HG02642 (cell line): ENCODE results near the gene ITPRIPL1.

Experiments used
- ATAC-seq: cut with Tn5 transposase; IDR thresholded peaks from one replicate; pipeline ENCODE4 v1.9.1; 2021; ENCODE audit warnings: mild to moderate bottlenecking; ENCODE audit not compliant: unreplicated experiment, poor library complexity

The ITPRIPL1 gene

DNA sequence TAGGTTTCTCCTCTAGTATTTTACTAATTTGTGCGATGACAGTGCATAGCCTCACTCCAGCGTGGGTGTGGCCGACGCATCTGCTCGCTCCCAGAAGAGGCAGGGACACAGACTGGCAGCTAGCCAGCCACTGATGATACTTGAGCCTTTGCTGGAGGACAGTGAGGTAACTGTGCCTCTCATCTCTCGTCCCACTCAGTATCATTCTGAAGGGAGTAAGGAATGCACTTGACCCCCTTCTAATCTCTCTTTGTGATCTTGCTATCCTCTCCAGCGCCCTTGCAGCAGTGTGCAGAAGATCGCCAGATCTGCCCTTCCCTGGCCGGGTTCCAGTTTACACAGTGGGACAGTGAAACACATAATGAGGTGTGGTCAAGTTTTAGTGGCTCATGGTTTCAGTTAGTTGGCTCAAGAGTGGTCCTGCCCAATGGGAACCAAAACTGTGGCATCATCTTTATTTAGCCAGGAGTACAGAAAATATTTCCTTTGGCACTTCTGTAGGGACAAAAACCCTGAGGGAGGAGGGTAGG is 28.0 kb downstream of the ITPRIPL1 start:
- ATAC-seq: no peak

- ATAC-seq: no peak
These were observed 28.5 kb downstream of the ITPRIPL1 start for GRCh38 chr2:96353606-96354101.

GRCh38 chr2:96354492-96354891 is 29.4 kb downstream of the ITPRIPL1 start:
- no peak for ATAC-seq

- ATAC-seq: no peak
These were observed 31.8 kb downstream of the ITPRIPL1 start for GRCh38 chr2:96356889-96357288.

DNA sequence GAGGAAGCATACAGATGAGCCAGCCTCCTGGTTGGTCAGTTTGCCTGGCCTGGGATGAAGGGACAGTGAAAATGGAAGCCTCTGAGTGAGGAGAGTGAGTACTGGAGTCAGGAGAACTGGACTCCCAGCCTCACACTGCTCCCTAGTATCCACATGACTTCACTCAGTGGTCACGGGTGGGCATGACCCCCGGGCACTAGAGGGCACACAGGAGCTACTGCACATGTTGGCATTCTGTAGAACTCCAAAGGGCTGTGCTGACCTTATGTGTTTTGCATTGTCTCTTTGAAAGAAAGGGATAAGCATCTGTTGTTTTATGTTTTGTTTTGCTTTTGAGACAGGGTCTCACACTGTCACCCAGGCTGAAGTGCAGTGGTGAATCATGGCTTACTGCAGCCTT is 34.2 kb downstream of the ITPRIPL1 start:
- ATAC-seq: no peak

GRCh38 chr2:96359866-96360265 is 34.7 kb downstream of the ITPRIPL1 start:
- no peak for ATAC-seq

DNA sequence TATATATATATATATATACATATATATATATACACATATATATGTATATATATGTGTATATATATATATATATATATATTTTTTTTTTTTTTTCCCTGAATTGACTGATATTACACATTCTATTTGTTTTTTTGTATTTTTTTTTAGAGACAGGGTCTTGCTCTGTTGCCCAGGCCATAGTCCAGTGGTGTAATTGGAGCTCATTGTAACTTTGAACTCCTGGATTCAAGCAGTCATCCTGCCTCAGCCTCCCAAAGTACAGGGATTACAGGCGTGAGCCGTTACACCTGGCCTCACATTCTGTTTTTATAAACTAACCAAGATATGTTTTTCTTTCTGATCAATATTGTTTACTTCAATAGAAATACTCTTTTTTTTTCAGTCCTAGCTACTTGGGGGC is 36.6 kb downstream of the ITPRIPL1 start:
- no peak for ATAC-seq

DNA sequence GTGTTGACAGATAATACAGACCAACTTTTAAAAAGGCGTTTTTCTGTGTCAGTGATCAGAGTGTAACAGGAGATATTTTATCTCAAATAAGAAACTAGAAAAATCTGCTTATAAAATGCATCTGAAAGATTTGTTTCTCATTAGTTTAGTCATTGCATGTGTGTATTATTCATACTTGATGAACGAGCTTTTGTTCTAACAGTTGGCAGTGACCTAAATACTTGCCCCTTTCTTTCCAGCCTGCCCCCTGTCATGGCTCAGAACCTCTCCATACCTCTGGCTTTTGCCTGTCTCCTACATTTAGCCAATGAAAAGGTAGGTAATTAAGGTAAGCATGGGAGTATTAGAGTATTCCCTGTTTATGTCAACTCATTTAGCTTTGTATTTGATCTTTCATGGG is 44.1 kb downstream of the ITPRIPL1 start:
- no peak for ATAC-seq

GRCh38 chr2:96374211-96374951 is 49.3 kb downstream of the ITPRIPL1 start:
- no peak for ATAC-seq
